Activated T-cell treated with anti-CD3 and anti-CD28 coated beads for 24 hours (primary cell): ENCODE data around the gene MSANTD2.

ENCODE experiments used
- DNase-seq: peaks from one replicate; pipeline ENCODE4 v3.0.0-alpha.2; 2020; ENCODE audit warnings: low read depth

The MSANTD2 gene

GRCh38 chr11:124817036-124817435, 16.8 kb upstream of the MSANTD2 start:
- no peak for DNase-seq

GRCh38 chr11:124814739-124815138, 14.5 kb upstream of the MSANTD2 start:
- DNase-seq: no peak

- no peak for DNase-seq
Measured at GRCh38 chr11:124812876-124813275, 12.7 kb upstream of the MSANTD2 start.

DNA sequence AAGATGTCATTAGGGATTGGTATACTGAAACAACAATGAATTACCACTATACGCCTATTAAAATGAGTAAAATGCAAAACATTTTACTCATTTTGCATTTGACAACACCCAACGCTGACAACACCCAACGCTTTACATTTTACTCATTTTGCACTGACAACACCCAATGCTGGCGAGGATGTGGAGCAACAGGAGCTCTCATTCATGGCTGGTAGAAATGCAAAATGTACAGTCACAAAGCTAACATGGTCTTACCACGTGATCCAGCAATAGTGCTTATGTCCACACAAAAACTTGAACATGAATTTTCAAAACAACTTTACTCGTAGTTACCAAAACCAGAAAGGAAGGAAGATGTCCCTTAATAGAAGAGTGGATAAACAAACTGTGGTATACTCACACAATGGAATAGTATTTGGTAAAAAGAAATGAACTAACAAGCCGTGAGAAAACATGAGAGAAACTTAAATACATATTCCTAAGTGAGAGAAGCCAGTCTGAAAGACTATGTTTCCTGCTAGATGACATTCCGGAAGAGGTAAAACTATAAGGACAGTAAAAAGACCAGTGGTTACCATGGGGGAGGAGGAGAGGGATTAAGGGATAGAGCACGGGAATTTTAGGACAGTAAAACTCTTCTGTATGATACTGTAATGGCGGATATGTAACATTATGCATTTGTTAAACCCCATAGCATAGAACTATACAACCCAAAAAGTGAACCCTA, 11.4 kb upstream of the MSANTD2 start:
- no peak for DNase-seq

DNA sequence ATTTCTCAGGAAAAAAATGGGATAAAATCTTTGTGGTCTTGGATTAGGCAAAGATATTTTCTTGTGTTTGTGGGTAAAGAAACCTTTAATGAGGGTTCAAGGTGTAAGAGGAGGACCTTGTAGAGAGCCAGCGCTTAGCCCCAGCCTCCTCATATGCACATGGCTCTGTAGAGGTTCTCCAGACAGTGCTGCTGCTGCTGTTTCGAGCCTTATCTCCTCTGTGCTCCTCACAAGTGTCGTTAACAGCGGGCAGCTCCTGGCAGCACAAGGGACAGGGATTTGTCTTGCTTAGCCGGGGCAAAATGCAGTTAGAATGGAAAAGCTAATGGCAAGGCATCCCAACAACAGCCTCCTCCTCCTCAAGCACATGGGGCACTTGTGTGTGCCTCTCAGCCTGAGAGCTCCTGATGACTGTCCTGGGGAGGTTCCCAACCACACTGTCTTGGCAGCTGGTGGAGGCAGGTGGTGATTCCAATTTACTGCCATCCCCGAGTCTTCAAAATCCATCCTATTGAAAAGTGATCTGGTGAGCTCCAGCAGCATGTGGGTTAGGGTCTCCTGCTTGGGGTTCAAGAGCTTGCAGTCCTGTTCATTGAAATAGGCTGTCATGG, 7.6 kb upstream of the MSANTD2 start:
- no peak for DNase-seq

- no peak for DNase-seq
Measured at GRCh38 chr11:124807201-124807600, 7.0 kb upstream of the MSANTD2 start.

DNA sequence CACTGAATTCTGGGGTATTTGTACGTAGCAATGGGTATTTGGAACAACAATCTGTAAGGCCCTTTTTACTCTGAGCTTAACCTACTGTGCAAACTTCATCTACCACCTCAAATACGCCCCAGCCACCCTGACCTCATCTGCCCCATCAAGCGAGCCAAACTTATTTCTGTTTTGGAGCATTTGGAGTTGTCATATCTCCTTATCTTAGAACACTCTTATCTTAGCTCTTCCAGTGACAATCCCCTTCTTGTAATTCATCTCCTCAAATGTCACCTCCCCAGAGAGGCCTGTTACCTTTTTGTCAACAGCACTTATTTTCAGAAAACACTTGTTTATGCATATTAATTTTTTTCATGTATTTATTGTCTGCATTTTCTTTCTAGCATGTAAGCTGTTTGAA, 4.7 kb upstream of the MSANTD2 start:
- DNase-seq: no peak

GRCh38 chr11:124801636-124802312, 1.6 kb upstream of the MSANTD2 start:
- no peak for DNase-seq

DNA sequence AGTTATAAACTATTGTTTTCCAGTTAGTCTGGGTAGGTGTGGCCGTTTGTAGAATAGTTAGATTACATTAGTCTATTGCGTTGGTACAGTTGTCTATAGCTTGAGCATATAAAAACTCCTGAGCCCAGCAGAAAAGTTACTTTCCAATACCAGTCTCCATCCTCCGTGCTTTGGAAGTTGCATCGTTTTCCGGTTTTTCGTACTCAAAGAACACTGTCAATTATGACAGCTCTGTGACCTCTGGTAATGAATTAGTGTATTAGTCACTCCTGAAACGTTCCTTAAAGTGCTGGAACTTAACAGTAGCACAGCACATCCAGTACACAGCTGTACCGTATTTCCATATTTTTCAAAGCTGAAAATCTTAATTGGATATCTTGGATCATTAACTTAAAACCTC, 808 bp upstream of the MSANTD2 start:
- DNase-seq: no peak

DNA sequence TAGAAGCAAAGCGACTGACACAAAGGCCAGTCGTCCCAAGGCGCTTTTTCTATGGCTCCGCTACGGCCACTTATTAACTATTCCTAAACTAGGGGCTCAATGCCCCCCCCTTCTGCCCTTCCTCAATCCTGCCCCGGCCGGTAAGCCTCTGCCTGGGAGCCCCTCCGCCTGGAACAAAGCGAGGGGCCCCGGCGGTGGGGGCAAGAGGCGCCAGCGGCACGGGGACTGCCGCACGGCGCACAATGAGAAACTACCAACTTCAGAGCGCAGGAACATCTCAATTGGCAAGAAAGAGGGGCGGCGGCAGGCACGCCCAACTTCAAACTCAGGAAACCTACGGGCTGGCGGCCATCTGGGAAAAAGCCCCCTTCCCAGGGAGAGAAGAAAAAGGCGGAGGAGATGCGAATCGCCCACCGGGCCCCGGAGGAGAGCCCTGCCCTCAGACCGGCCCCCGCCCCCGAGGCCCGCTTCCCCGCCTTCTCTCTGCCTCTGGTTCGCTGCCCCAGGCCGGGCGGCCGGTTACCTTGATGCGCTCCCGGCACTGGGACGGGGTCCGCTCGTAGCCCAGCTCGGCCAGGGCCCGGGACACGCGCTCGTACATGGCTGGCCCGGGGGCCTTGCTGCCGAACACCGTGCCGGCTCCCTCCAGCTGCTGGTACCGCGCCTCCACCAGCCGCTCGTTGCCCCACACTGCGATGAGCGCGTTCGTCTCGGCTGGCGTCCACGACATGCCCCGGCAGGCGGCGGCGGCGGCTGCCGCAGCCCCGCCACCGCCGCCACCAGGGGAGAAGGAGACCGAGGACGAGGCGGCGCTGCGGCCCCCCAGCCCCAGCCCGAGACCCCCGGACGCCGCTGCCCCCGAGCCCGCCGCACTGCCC, 619 bp downstream of the MSANTD2 start:
- peak; percentile 11 for DNase-seq

DNA sequence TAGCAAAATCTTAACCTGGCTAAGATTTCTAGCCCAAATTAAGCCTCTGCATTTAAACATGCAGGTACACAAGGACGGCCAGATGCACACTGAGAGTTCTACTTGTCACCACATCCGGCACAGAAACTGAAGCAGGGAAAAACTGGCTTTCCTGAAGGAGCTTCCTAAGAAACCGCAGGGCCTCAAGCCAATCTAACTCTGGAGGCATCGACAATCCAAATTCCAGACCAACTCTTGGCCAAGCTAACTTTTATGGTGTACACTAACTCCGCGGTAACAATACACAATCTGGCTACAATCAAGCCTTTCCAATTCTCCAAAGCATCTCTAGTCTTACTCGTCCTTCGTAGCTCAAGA, 1.2 kb downstream of the MSANTD2 start:
- no peak for DNase-seq

GRCh38 chr11:124796312-124796711, 3.9 kb downstream of the MSANTD2 start:
- no peak for DNase-seq

DNA sequence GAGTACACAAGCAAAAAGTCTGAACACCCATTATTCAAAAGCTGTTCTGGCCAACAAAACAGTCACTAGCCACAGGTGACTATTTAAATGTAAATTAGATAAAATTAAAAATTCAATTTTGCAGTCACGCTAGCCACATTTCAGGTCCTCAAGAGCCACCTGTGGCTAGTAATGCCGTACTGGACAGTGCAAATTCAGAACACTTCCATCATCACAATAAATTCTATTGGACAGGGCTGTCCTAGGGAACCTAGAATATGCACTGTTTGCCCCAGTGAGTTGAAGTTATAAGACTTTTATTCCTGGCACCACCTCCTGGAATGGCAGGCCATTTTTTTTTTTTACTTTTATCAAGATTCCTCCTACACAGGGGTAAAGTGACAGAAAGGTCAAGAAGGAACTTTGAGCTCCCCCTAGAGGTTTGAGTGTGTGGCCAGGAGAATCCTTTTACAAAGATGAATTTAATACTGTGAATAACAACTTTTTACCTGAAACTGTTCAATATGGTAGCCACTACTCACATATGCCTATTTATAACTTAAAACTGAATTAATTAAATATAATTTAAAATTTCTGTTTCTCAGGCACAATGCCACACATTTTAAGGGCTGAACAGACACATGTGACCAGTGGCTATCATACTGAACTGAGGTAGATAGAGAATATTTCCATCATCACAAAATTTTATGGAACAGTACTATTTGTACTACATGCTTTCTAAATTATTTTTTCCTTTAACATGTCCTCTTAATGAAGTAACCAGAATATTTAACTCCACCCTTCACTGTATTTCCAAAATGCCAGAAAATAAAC, 6.5 kb downstream of the MSANTD2 start:
- DNase-seq: peak; percentile 7

DNA sequence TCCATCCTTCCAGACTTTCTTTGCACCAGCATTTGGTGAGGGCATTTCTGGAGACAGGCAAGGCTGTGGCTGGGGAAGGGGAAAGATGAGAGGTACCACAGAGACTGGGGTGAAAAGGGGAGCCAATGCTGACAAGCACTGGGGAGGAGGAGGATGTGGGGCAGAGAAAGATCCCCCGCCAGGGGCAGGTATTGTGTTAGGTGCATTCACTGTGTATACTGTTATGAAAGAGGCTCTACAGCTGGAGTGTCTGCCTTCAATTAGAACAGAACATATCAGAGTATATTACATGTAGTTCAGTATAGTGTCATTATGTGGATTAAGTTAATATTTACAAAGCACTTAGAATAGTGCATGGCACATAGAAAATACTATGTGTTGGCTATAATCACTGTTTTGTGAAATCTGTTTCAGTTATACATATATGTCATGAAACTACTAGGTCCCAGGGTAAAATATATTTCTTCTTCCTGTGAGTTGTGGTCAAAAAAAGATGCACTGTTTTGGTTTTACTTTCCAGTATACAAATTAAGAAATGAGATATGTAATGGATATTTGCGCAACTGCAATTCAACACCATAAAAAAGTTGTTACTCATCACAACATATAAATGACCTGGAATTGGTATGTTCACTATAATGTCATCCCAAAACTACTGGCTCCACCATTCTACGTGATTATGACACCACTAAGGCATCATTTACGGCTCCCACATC, 8.4 kb downstream of the MSANTD2 start:
- DNase-seq: no peak

- no peak for DNase-seq
Measured at GRCh38 chr11:124788521-124788920, 11.7 kb downstream of the MSANTD2 start.

GRCh38 chr11:124784051-124784450, 16.2 kb downstream of the MSANTD2 start:
- DNase-seq: no peak

GRCh38 chr11:124783002-124783401, 17.2 kb downstream of the MSANTD2 start:
- DNase-seq: no peak

- no peak for DNase-seq
Measured at GRCh38 chr11:124779568-124779967, 20.6 kb downstream of the MSANTD2 start.

GRCh38 chr11:124778281-124778680, 21.9 kb downstream of the MSANTD2 start:
- DNase-seq: no peak

GRCh38 chr11:124776865-124777645, 23.2 kb downstream of the MSANTD2 start:
- DNase-seq: no peak
